ENCODE data around the gene LORICRIN.
A peak's percentile ranks its signal among the peaks of the same experiment; 100 is the strongest.

LORICRIN gene

DNA sequence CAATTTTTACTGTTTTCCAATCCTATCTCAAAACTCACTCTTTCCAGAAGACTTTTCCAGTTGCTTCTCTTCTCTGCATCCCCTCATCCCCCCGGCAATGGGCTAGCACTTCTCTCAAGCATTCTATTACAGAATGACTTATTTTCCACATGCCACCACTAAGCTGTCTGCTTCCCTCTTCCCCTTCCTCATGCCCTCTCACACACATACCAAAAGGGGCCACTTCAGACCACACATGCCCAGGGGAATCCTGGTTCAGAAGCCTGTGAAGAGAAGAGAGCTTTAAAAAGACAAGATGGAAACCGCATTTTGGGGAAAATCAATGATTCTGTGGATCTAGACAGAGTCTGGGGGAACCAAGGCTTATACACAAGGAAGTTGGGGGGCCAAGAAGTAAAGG, 8.4 kb upstream of the LORICRIN start:
- no peak for DNase-seq

GRCh38 chr1:153251562-153251961, 7.9 kb upstream of the LORICRIN start:
- DNase-seq = no peak

GRCh38 chr1:153251988-153252387, 7.5 kb upstream of the LORICRIN start:
- DNase-seq = no peak

- DNase-seq = no peak
Observed at GRCh38 chr1:153253076-153253475, 6.4 kb upstream of the LORICRIN start.

DNA sequence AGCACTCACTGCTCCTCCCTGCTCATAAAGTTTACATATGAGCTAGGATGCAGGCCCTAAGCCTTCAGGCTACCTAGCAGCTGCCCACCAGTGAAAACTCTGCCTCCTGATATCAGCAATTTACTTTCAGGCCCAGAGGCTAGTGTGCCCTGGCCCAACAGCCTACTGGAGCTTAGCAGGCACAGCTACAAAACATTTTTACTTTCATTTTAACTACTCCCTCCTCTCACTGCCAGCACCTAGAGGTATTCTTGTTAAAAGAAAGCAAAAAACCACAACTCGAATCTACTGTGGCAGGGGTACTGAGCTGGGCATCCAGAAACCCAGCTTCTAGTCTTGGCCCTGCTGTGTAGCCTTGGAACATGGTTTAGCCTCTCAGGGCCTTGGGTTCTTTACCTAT, 5.8 kb upstream of the LORICRIN start:
- no peak for DNase-seq

DNA sequence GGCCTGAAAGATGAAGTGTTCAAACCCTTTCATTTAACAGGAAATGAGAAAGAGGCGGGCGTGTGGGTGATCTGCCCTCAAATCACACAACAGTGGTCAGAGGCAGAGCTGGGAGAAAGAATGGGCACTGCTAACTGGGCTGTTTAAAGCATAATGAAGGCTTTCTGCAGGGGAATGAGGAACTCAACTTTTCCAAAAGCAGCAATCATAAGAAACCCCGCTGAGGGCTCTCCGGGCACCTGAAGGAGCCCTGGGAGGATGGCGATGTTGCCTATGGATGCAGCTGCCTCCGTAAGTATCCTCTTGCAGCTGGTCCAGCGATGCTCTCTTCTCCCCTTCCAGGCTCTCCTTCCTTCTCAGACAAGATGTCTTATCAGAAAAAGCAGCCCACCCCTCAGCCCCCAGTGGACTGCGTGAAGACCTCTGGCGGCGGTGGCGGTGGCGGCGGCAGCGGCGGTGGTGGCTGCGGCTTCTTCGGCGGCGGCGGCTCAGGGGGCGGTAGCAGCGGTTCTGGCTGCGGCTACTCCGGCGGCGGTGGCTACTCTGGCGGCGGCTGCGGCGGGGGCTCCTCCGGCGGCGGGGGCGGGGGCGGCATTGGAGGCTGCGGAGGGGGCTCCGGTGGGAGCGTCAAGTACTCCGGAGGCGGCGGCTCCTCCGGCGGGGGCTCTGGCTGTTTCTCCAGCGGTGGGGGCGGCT, 1.2 kb downstream of the LORICRIN start:
- DNase-seq = no peak

DNA sequence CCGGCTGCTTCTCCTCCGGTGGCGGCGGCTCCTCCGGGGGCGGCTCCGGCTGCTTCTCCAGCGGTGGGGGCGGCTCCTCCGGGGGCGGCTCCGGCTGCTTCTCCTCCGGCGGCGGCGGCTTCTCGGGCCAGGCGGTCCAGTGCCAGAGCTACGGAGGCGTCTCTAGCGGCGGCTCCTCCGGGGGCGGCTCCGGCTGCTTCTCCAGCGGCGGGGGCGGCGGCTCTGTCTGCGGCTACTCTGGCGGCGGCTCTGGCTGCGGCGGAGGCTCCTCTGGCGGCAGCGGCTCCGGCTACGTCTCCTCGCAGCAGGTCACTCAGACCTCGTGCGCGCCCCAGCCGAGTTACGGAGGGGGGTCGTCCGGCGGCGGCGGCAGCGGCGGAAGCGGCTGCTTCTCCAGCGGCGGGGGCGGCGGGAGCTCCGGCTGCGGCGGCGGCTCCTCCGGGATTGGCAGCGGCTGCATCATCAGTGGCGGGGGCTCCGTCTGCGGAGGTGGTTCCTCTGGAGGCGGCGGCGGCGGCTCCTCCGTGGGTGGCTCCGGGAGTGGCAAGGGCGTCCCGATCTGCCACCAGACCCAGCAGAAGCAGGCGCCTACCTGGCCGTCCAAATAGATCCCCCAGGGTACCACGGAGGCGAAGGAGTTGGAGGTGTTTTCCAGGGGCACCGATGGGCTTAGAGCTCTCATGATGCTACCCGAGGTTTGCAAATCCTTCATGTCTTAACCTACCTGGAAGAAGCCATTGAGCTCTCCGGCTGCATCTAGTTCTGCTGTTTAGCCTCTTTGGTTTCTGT, 2.0 kb downstream of the LORICRIN start:
- DNase-seq = peak; percentile 60

DNA sequence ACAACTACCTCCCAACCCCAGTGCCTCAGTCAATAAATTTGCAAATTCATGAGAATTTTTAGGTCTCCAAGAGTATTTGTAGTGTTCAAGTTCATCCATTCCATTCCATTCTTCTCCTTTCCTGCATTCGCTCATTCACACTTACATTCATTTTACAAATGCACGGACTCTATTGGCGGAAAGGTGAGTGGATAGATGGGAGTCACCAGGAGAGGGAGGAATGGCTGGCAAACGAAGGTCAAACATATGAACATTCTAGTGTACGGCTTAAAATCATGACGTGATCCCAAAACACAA, 2.5 kb downstream of the LORICRIN start:
- peak; percentile 60 for DNase-seq

GRCh38 chr1:153262462-153263157, 3.1 kb downstream of the LORICRIN start:
- no peak for DNase-seq

DNA sequence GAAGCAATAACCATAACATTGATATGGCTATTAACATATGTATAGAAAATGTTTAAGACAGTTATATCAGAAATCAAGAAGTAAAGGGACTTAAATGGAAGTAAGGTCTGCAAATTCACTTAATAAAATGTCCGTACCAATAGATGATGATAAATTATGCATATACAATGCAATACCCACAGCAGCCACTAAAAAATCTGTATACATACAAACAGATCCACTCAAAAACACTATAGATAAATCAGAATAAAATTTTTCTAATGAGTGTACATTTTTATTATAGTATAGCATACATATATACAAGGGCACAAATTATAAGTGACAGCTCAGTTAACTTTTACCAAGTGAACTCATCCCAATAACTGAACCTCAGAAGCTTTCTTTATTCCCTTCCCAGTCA, 6.0 kb downstream of the LORICRIN start:
- DNase-seq = no peak

DNA sequence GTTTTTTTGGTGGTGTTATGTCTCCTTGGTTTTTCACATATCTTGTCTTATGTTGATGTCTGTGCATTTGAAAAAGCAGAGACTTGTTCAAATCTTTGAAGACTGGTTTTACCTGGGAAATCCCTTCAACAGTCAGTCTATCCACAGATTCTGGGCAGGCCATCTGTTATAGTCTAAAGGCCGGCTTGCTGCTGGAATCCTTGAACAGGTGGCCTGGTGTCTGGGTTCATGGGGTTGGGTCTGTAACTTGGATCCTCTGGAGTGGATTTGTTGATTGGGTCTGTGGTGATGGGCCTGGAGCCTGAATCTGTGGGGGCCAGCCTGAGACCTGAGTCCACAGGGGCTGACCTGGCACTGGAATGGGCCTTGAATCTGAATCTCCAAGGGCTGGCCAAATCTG, 12.2 kb downstream of the LORICRIN start:
- DNase-seq = no peak

GRCh38 chr1:153272186-153272585, 12.7 kb downstream of the LORICRIN start:
- DNase-seq = no peak

DNA sequence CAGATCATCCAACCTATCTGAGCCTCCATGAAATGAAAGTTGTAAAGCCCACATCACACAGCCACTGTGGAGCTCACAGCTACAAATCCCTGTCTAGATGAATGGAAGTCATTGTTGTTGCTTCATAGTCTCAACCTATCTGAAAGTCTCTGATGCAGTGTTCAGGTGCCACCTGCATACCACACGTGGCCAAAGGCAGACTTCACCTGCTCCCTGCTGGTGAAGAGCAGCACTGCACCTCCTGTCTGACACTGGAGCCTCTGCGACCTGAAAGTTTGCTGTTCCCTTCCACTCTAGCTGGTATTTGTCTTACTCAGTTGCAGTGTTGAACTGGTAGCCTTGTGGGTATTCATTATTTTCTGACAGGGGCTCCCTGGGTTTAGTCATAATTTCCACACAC, 18.4 kb downstream of the LORICRIN start:
- no peak for DNase-seq

GRCh38 chr1:153288634-153289275, 29.3 kb downstream of the LORICRIN start:
- DNase-seq = no peak

GRCh38 chr1:153291514-153291913, 32.0 kb downstream of the LORICRIN start:
- DNase-seq = no peak

GRCh38 chr1:153292185-153292584, 32.7 kb downstream of the LORICRIN start:
- DNase-seq = no peak

DNA sequence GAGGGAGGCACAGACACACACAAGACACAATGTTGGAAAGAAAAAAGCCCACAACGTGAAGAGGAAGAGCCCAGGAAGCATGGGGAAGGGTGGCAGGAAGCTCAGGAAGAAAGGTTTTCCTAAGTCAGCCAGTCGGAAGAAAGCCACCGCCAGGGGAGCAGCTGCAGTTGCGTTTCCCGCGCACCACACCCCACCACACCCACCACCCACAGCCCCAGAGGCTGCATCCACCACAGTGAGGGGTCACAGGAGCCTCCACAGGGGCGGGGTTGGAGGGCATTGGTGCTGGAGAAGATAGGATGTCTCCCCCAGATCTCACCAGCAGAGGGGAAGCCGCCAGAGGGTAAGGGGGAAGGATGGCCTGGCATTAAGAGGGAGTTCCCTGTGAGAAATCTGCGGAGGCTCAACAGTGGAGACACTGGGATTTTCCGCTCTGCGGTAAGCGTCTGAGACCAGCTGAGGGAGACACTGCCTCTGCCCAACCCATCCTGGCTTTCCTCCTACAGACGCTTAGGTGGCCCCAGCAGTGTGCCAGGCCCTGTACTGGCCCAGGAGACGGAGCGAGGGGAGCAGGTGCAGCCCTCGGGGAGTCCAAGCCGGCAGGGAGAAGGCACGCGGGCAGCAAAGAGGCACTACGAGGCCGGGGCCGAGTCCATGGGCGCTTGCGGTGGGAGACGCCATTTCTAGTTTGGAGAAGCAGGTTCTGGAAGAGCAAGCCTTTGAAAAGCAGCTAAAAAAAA, 33.4 kb downstream of the LORICRIN start:
- DNase-seq = no peak

DNA sequence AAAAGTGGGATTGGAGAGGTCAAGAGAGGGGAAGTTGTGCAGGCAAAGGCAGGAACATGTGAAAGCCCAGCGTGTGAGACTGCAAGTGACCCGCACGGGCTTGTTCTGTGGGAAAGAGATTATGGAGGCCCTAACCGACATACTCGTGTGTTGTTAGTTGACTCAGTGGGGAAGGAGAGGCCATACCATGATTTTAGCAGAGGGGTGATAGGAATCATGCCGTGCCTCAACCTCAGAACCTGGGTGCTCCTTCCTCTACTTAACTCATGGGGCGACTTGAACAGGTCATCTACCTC, 33.9 kb downstream of the LORICRIN start:
- DNase-seq = no peak

DNA sequence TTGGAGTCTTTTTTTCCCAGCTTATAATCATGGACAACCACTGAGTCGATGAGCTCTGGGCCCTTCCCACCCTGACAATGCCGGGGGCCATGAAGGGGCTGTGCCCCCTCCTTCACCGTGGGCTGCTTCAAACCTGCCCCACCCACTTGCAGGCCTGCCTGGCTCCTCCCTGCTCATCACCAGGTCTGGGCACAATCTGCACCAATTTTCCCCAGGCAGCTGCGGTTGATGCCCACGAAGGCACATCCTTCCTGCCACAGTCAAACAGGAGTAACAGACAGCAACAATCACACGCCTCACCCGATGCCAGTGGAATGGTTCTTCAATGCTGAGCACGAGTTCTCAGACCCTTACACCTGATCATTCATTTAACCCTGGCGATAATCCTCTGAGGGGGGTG, 34.4 kb downstream of the LORICRIN start:
- no peak for DNase-seq

GRCh38 chr1:153302308-153302707, 42.8 kb downstream of the LORICRIN start:
- no peak for DNase-seq

DNA sequence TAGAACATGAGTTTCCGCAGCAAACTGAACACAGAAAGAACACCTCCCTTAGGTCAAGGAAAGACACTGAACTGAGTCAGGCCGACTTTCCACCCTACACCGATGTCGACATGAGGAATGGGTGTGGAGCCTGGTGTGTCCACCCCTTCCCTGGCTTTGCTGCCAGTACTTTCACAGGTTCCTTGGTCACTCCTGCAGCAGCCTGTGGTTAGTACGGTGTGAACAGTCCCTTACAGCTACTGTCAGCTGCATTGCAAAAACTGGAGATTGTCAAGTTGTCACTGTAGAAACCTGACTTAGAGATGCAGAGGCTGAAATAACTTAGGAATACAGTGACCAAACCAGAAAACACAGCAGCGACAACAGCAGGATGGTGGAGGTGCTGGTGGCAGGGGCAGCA, 46.2 kb downstream of the LORICRIN start:
- DNase-seq = no peak

- no peak for DNase-seq
Observed at GRCh38 chr1:153306303-153307220, 47.1 kb downstream of the LORICRIN start.

Data from DMS79 treated with DMSO at 0.1 percent for 48 hours (cell line).